Uterus (tissue), 4 donors: ENCODE results near the gene COL18A1. TPM values are rescaled to one million over a fixed set of nuclear protein-coding genes. Genes with fewer than 3 reads are reported as not detected.

ENCODE experiments used
- DNase-seq, 2 donors: peaks; one replicate each; pipeline ENCODE4 v3.0.0-alpha.2; 2019 to 2020
- H3K27ac ChIP-seq, 2 donors: fragments of 200-600 bp; sonication (generic); 1 replicate in 1 of 2; 2 replicates in 1 of 2; pipeline ENCODE4 v1.5.1; 2016 to 2018
- H3K27me3 ChIP-seq, 2 donors: fragments of 200-600 bp; sonication (generic); one replicate each; pipeline ENCODE4 v1.5.1; 2018 to 2019; ENCODE audit warnings: control low read depth in 1 of 2
- H3K36me3 ChIP-seq, 2 donors: fragments of 200-600 bp; sonication (generic); one replicate each; pipeline ENCODE4 v1.5.1; 2019; ENCODE audit warnings: control low read depth in 1 of 2
- H3K4me1 ChIP-seq, 2 donors: fragments of 200-600 bp; sonication (generic); one replicate each; pipeline ENCODE4 v1.5.1; 2018 to 2019; ENCODE audit warnings: control low read depth in 1 of 2
- H3K4me3 ChIP-seq, 2 donors: fragments of 200-600 bp; sonication (generic); 1 replicate in 1 of 2; 2 replicates in 1 of 2; pipeline ENCODE4 v1.5.1; 2018 to 2019; ENCODE audit warnings: mild to moderate bottlenecking in 1 of 2
- H3K9me3 ChIP-seq, 2 donors: fragments of 200-600 bp; sonication (generic); one replicate each; pipeline ENCODE4 v1.5.1; 2019; ENCODE audit warnings: control low read depth in 1 of 2
- POLR2A ChIP-seq, 2 donors: fragments of 450-650 bp; IDR thresholded peaks; one replicate each; pipeline ENCODE4 v1.6.1; 2016; ENCODE audit warnings: antibody characterized with exemption in 2 of 2, mild to moderate bottlenecking in 1 of 2, moderate library complexity in 1 of 2
- intact Hi-C: fragments of 100-400 bp; cut with DNase I; formaldehyde crosslinking; loops from one replicate; pipeline ENCODE4 v1.15.1; 2023; ENCODE audit warnings: low total_unique reads
- total RNA-seq, 4 donors: library from RNA; depleted of rRNA in 3 of 4; stranded (reverse); fragments of >200 nt in 3 of 4; gene quantifications; one replicate each; pipeline versions ENCODE4 v1.1.0 to v1.2.4, GENCODE V29; 2014 to 2023
- TF ChIP-seq, protein P1 (sequence below), 4 experiments: fragments of 200-600 bp in 2 of 4; fragments of 450-650 bp in 2 of 4; sonication (generic) in 2 of 4; IDR thresholded peaks; one replicate each; pipeline ENCODE4 v1.5.1; 2016 to 2019; ENCODE audit warnings: antibody characterized with exemption in 4 of 4, mild to moderate bottlenecking in 2 of 4, moderate library complexity in 1 of 4
- donor health status: DM: yes; HTN: yes; CAD: no.

COL18A1 gene
- total RNA-seq, 4 donors from 2014 or later: 73.0 to 223 (median 152) TPM

GRCh38 chr21:45386728-45387371 lies 18.1 kb upstream of the COL18A1 start:
- H3K27ac ChIP-seq: peak overlapping the region; percentile 82 to 84
- H3K27me3 ChIP-seq: no peaks in the 10 kb centered on the region
- no peaks in the 10 kb centered on the region for H3K36me3 ChIP-seq
- intact Hi-C loops: no loop called here
- H3K4me1 ChIP-seq: peaks cover 5 to 13% of the 10 kb centered on the region in 2 donors
- no peaks in the 10 kb centered on the region for H3K9me3 ChIP-seq
- peak; percentile 90 to 93 for DNase-seq
- TF ChIP-seq, protein P1, sequence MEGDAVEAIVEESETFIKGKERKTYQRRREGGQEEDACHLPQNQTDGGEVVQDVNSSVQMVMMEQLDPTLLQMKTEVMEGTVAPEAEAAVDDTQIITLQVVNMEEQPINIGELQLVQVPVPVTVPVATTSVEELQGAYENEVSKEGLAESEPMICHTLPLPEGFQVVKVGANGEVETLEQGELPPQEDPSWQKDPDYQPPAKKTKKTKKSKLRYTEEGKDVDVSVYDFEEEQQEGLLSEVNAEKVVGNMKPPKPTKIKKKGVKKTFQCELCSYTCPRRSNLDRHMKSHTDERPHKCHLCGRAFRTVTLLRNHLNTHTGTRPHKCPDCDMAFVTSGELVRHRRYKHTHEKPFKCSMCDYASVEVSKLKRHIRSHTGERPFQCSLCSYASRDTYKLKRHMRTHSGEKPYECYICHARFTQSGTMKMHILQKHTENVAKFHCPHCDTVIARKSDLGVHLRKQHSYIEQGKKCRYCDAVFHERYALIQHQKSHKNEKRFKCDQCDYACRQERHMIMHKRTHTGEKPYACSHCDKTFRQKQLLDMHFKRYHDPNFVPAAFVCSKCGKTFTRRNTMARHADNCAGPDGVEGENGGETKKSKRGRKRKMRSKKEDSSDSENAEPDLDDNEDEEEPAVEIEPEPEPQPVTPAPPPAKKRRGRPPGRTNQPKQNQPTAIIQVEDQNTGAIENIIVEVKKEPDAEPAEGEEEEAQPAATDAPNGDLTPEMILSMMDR (IDR thresholded peaks at IDR 0.05): peak; percentile 38 to 46 (median 41)
- no peak for TF ChIP-seq POLR2A (IDR thresholded peaks at IDR 0.05)
- H3K4me3 ChIP-seq: no peak overlapping the region

DNA sequence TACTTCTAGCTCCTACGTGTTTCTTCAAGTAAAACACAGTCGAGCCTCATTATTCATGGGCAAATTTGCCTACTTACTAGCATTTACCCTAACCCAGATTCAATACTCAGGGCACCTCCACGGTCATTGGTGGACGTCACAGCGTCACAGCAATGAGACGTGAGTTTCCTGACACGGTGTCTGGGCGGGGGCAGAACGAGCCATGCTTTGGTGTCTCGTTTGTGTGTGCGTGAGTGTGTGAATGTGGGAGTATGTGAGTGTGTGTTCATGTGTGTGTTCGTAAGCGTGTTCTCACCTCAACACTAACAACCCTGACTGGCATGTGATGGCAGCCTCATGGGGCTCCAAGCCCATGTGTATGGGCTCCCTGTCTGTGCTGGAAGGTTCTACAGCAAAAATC lies 17.5 kb upstream of the COL18A1 start:
- intact Hi-C loops: no loop called here
- TF ChIP-seq, protein P1 (IDR thresholded peaks at IDR 0.05): no peak
- TF ChIP-seq POLR2A (IDR thresholded peaks at IDR 0.05): no peak
- H3K9me3 ChIP-seq: no peaks in the 10 kb centered on the region
- peak; percentile 18 to 22 for DNase-seq
- H3K4me1 ChIP-seq: peaks cover 5 to 13% of the 10 kb centered on the region in 2 donors
- no peaks in the 10 kb centered on the region for H3K36me3 ChIP-seq
- peak overlapping the region; percentile 62 to 84 for H3K27ac ChIP-seq
- no peak overlapping the region for H3K4me3 ChIP-seq
- no peaks in the 10 kb centered on the region for H3K27me3 ChIP-seq

- peaks cover 5 to 13% of the 10 kb centered on the region in 2 donors for H3K4me1 ChIP-seq
- H3K9me3 ChIP-seq: no peaks in the 10 kb centered on the region
- TF ChIP-seq POLR2A (IDR thresholded peaks at IDR 0.05): no peak
- TF ChIP-seq, protein P1 (IDR thresholded peaks at IDR 0.05): no peak
- no peak overlapping the region for H3K4me3 ChIP-seq
- H3K36me3 ChIP-seq: no peaks in the 10 kb centered on the region
- intact Hi-C loops: no loop called here
- no peaks in the 10 kb centered on the region for H3K27me3 ChIP-seq
- peak overlapping the region; percentile 62 to 84 for H3K27ac ChIP-seq
- DNase-seq: peak; percentile 36 to 45
Measured at GRCh38 chr21:45388011-45388521, 16.9 kb upstream of the COL18A1 start.

DNA sequence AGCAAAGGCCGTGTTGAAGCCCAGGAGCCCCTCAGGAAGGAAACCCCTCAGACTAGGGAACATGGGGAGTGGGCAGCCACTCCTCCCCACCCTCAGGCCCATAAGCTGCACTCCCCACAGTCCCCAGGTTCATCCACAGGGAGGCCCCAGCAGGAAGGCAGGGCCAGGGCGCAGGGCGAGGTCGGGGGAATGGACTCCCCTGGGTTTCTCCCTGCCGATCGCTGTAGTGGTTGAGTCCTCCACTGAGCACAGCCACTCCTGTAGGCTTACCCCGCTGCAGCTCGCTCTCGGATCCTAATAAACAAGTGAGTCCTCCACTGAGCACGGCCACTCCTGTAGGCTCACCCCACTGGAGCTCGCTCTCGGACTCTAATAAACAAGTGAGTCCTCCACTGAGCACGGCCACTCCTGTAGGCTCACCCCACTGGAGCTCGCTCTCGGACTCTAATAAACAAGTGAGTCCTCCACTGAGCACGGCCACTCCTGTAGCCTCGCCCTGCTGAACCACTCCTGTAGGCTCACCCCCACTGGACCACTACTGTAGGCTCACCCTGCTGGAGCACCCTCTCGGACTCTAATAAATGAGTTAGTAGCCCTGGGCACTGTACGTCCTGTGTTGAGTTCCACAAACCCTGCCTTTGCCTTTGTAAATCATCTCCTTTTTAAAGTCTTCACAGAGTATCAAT lies 16.2 kb upstream of the COL18A1 start:
- Histone ChIP-seq H3K27ac (peak overlapping the region; percentile 26 to 62), H3K4me1 (peaks cover 5 to 13% of the 10 kb centered on the region in 2 donors), H3K27me3 (no peaks in the 10 kb centered on the region), H3K36me3 (no peaks in the 10 kb centered on the region), H3K9me3 (no peaks in the 10 kb centered on the region), H3K4me3 (no peak overlapping the region)
- peak; percentile 11 to 16 for DNase-seq
- TF ChIP-seq, protein P1 (IDR thresholded peaks at IDR 0.05): no peak
- TF ChIP-seq POLR2A (IDR thresholded peaks at IDR 0.05): no peak
- intact Hi-C loops: no loop called here
